SK-N-SH (cell line): Measurements from ENCODE around the gene ARHGAP6. TPM values are rescaled to one million over a fixed set of nuclear protein-coding genes. Genes with fewer than 3 reads are reported as not detected.

Experiments
- CTCF ChIA-PET: fragments of 300-600, 350-600 bp; formaldehyde crosslinking; extraction: SDS; loops from one replicate; lab custom pipeline; 2021; lab: Yijun Ruan, JAX
- POLR2A ChIA-PET: fragments of 350-600 bp; sonication (Branson Sonifier 250); formaldehyde crosslinking; extraction: SDS; loops from one replicate; lab custom pipeline; 2020; ENCODE audit warnings: antibody characterized with exemption, inconsistent platforms; lab: Yijun Ruan, JAX
- DNase-seq: peaks from one replicate; pipeline ENCODE4 v3.0.0; 2012
- H2AFZ ChIP-seq: fragments of 200-600 bp; sonication (generic); 2 replicates; pipeline ENCODE4 v1.8.1; 2016; ENCODE audit warnings: antibody characterized with exemption, mild to moderate bottlenecking, low read depth
- H3F3A ChIP-seq: fragments of 200-600 bp; sonication (generic); replicated peaks from 2 replicates; pipeline ENCODE3; 2016; ENCODE audit warnings: antibody characterized with exemption, mild to moderate bottlenecking; ENCODE audit not compliant: insufficient read depth
- H3K27ac ChIP-seq, 2 experiments: fragments of 200-500 bp in 1 of 2; fragments of 200-600 bp in 1 of 2; sonication (Bioruptor generic) in 1 of 2; sonication (generic), shearing (Covaris generic) in 1 of 2; 2 replicates each; pipeline versions ENCODE4 v1.5.1 to v1.6.1; 2014 to 2016; ENCODE audit warnings: low read depth in 2 of 2, inconsistent platforms in 1 of 2, low read length in 1 of 2, mild to moderate bottlenecking in 1 of 2, mixed read lengths in 1 of 2
- H3K27me3 ChIP-seq: fragments of 200-600 bp; sonication (generic), shearing (Covaris generic); 2 replicates; pipeline ENCODE4 v1.6.1; 2016; ENCODE audit warnings: mixed run types; ENCODE audit not compliant: insufficient read depth
- H3K36me3 ChIP-seq, 2 experiments: fragments of 200-500 bp in 1 of 2; fragments of 200-600 bp in 1 of 2; sonication (Bioruptor generic) in 1 of 2; sonication (generic) in 1 of 2; replicated peaks in 1 of 2; 2 replicates each; pipeline versions ENCODE3 to v1.5.1; 2014 to 2016; ENCODE audit warnings: low read length in 1 of 2, mild to moderate bottlenecking in 1 of 2; ENCODE audit not compliant: insufficient read depth in 2 of 2, control insufficient read depth in 1 of 2
- H3K4me1 ChIP-seq, 2 experiments: fragments of 200-500 bp in 1 of 2; fragments of 200-600 bp in 1 of 2; sonication (Bioruptor generic) in 1 of 2; sonication (generic), shearing (Covaris generic) in 1 of 2; 2 replicates each; pipeline versions ENCODE4 v1.5.1 to v1.6.1; 2014 to 2016; ENCODE audit warnings: low read depth in 1 of 2, low read length in 1 of 2, mixed run types in 1 of 2; ENCODE audit not compliant: insufficient read depth in 2 of 2, control insufficient read depth in 1 of 2
- H3K4me2 ChIP-seq: fragments of 200-600 bp; sonication (generic), shearing (Covaris generic); 2 replicates; pipeline ENCODE4 v1.6.1; 2017; ENCODE audit warnings: mixed run types
- H3K4me3 ChIP-seq, 2 experiments: fragments of 200-500 bp in 1 of 2; fragments of 200-600 bp in 1 of 2; sonication (Bioruptor generic) in 1 of 2; sonication (generic), shearing (Covaris generic) in 1 of 2; 2 replicates each; pipeline versions ENCODE4 v1.5.1 to v1.8.1; 2014 to 2016; ENCODE audit warnings: low read depth in 2 of 2, inconsistent platforms in 1 of 2, low read length in 1 of 2, mild to moderate bottlenecking in 1 of 2, mixed read lengths in 1 of 2, moderate library complexity in 1 of 2
- H3K79me2 ChIP-seq: fragments of 200-600 bp; sonication (generic); 2 replicates; pipeline ENCODE4 v1.8.1; 2017; ENCODE audit warnings: mild to moderate bottlenecking; ENCODE audit not compliant: insufficient read depth
- H3K9ac ChIP-seq: fragments of 200-600 bp; sonication (generic); 2 replicates; pipeline ENCODE4 v1.6.1; 2017; ENCODE audit warnings: mixed run types
- H3K9me2 ChIP-seq: fragments of 200-600 bp; sonication (generic); 2 replicates; pipeline ENCODE4 v1.6.1; 2017; ENCODE audit warnings: mixed run types
- H3K9me3 ChIP-seq: fragments of 200-600 bp; sonication (generic); 2 replicates; pipeline ENCODE4 v1.6.1; 2017; ENCODE audit warnings: mixed run types, mild to moderate bottlenecking, moderate library complexity
- H4K20me1 ChIP-seq: fragments of 200-600 bp; sonication (generic); 2 replicates; pipeline ENCODE4 v1.6.1; 2017; ENCODE audit warnings: mild to moderate bottlenecking, mixed run types; ENCODE audit not compliant: insufficient read depth
- CHD2 ChIP-seq: fragments of 150-350 bp; IDR thresholded peaks from 2 replicates; pipeline ENCODE4 v1.6.1; 2018; ENCODE audit warnings: low read length; ENCODE audit not compliant: partially characterized antibody
- EP300 ChIP-seq, 2 experiments: IDR thresholded peaks; 2 replicates each; pipeline versions ENCODE4 v1.4.0 to v1.6.1; 2012; ENCODE audit warnings: borderline replicate concordance in 1 of 2, low read depth in 1 of 2, low read length in 1 of 2
- FOSL2 ChIP-seq: IDR thresholded peaks from 2 replicates; pipeline ENCODE4 v1.4.0; 2012; ENCODE audit warnings: low read depth, mild to moderate bottlenecking, moderate library complexity, borderline replicate concordance
- GABPA ChIP-seq: IDR thresholded peaks from 2 replicates; pipeline ENCODE4 v1.4.0; 2012; ENCODE audit warnings: low read depth, mild to moderate bottlenecking
- GATA2 ChIP-seq: sonication (generic); formaldehyde crosslinking; IDR thresholded peaks from 2 replicates; pipeline ENCODE4 v1.5.0; 2020; ENCODE audit warnings: mild to moderate bottlenecking, missing genetic modification reagents
- NFIC ChIP-seq: IDR thresholded peaks from 2 replicates; pipeline ENCODE4 v1.4.0; 2012; ENCODE audit warnings: borderline replicate concordance
- POLR2AphosphoS5 ChIP-seq: IDR thresholded peaks from 2 replicates; pipeline ENCODE4 v1.6.1; 2012; ENCODE audit warnings: low read depth, low read length
- SIN3A ChIP-seq: IDR thresholded peaks from 2 replicates; pipeline ENCODE4 v1.6.1; 2012; ENCODE audit warnings: low read depth, mild to moderate bottlenecking, low read length, moderate library complexity, borderline replicate concordance
- TAF1 ChIP-seq: IDR thresholded peaks from 2 replicates; pipeline ENCODE4 v1.6.1; 2012; ENCODE audit warnings: low read depth, mild to moderate bottlenecking, low read length, moderate library complexity, borderline replicate concordance
- TCF12 ChIP-seq: IDR thresholded peaks from 2 replicates; pipeline ENCODE4 v1.4.0; 2012
- TEAD4 ChIP-seq: IDR thresholded peaks from 2 replicates; pipeline ENCODE4 v1.4.0; 2012; ENCODE audit warnings: mild to moderate bottlenecking, borderline replicate concordance; ENCODE audit not compliant: insufficient read depth
- WGBS: methylation state at CpG from one replicate; pipeline ENCODE4 v1.1.6; 2017; ENCODE audit warnings: low lambda C conversion rate; 5-methylcytosine and 5-hydroxymethylcytosine counted together
- polyA plus RNA-seq, 3 experiments: library from polyadenylated mRNA; depleted of rRNA; stranded (reverse); fragments of >200 nt; gene quantifications; 2 replicates each; pipeline ENCODE4 v1.2.3, GENCODE V29; 2012
- TF ChIP-seq, protein P1 (sequence below): fragments of 200-600 bp; sonication (generic); IDR thresholded peaks from 2 replicates; pipeline ENCODE4 v1.6.1; 2017; ENCODE audit warnings: antibody characterized with exemption, mild to moderate bottlenecking, moderate library complexity
- TF ChIP-seq, protein P2 (sequence below): fragments of 150-350 bp; IDR thresholded peaks from 2 replicates; pipeline ENCODE4 v1.6.1; 2016; ENCODE audit warnings: mild to moderate bottlenecking, low read depth, low read length

The ARHGAP6 gene, protein sequence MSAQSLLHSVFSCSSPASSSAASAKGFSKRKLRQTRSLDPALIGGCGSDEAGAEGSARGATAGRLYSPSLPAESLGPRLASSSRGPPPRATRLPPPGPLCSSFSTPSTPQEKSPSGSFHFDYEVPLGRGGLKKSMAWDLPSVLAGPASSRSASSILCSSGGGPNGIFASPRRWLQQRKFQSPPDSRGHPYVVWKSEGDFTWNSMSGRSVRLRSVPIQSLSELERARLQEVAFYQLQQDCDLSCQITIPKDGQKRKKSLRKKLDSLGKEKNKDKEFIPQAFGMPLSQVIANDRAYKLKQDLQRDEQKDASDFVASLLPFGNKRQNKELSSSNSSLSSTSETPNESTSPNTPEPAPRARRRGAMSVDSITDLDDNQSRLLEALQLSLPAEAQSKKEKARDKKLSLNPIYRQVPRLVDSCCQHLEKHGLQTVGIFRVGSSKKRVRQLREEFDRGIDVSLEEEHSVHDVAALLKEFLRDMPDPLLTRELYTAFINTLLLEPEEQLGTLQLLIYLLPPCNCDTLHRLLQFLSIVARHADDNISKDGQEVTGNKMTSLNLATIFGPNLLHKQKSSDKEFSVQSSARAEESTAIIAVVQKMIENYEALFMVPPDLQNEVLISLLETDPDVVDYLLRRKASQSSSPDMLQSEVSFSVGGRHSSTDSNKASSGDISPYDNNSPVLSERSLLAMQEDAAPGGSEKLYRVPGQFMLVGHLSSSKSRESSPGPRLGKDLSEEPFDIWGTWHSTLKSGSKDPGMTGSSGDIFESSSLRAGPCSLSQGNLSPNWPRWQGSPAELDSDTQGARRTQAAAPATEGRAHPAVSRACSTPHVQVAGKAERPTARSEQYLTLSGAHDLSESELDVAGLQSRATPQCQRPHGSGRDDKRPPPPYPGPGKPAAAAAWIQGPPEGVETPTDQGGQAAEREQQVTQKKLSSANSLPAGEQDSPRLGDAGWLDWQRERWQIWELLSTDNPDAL (N-terminal part only)
- 0.16 and 0.29 TPM in 2 replicates for polyA plus RNA-seq (2012; rRNA removed)
- 0.22 and 0.23 TPM in 2 replicates for polyA plus RNA-seq (2012; cell fraction: cytosol; rRNA removed)
- polyA plus RNA-seq (2012; cell fraction: nucleus; rRNA removed), result 0.35 and 0.41 TPM in 2 replicates

DNA sequence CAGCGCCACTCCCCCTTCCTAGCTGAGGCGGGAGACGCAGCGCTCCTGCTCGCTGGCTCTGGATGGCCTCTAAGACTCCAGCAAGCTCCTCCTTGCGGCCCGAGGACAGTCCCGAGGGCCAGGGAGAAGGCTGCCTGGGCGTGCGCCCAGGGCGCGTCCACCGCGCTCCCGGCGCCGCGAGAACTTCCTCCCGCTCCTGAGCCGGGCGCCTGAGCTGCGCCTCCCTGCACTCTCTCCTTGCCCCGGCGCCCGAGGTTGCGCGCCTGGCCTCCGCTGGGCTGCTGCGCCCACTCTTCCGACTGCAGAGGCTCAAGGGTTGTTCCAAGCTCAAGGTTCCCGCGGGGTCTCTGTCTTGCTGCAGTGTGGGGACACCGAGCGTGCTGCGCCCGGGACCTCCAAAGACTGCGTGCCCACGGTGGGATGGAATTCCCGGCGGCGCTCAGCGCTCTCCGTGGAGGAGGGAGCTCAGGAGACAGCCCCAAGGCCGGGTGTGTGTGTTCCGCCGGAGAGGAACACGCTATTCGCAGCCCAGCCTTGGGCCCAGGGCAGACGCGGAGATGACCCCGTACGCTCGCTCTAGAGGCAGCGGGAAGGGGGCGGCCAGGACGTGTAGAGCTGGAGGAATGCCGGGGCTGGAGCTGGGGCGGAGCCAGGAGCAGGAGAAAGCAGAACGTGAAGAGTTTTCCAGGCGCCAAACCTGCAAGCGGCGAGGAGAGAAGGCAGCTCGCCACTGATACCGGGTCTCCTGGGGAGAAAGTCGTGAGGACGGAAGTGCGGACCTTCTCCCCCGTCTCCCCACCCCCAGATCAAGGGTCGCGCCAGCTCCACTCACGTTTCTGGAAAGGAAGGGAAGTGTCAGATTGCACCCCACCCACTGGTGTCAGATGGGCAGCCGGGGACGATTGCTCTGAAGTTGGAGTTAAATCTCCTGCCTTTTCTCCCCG is at the start of gene ARHGAP6:
TSS of gene ARHGAP6 (minus strand) at position 753 of the 944 bp plus-strand sequence. CDS start 1,092 bp downstream, outside the sequence.
- DNase-seq, result peak; percentile 41
- Histone ChIP-seq H2AFZ (0 out of 2 replicates have a peak within 1 kb of the TSS, but pooled peaks have one; percentile 35), H3F3A (no peaks in the 10 kb centered on the region), H3K4me2 (peak within 1 kb of the TSS; percentile 63; the same call in 1 of the 2 replicates), H3K27me3 (peaks cover 42% of the 10 kb centered on the region; the same call in 1 of the 2 replicates), H3K9ac (no peak within 1 kb of the TSS), H3K9me3 (no peaks in the 10 kb centered on the region), H3K79me2 (no peaks in the 10 kb centered on the region), H3K36me3 (no peaks in the 10 kb centered on the region), H3K4me3 (peak within 1 kb of the TSS in 1 of 2 experiments; percentile 24; a peak in 3 of 4 replicates), H4K20me1 (no peaks in the 10 kb centered on the region), H3K27ac (no peak within 1 kb of the TSS), H3K4me1 (no peaks in the 10 kb centered on the region; a peak in 1 of 4 replicates)
- CTCF ChIA-PET, result interaction anchor here (0.8 to 1.5 kb wide), 3 partner anchors 9 to 37 kb away, joined by 3 to 4 read pairs (median 3); no protein-coding TSS in a partner anchor
- 0% methylated on average over 7 of the region's 74 CpGs for WGBS
- no peak for TF ChIP-seq NFIC
- TF ChIP-seq FOSL2, result no peak
- no peak for TF ChIP-seq EP300 (IDR thresholded peaks at IDR 0.05; ENCODE audit: borderline replicate concordance in 1 of 2, low read depth in 1 of 2, low read length in 1 of 2)
- TF ChIP-seq GABPA, result no peak
- TF ChIP-seq TAF1, result no peak
- TF ChIP-seq TEAD4, result no peak
- TF ChIP-seq GATA2, result no peak
- no peak for TF ChIP-seq TCF12
- TF ChIP-seq, protein P1, sequence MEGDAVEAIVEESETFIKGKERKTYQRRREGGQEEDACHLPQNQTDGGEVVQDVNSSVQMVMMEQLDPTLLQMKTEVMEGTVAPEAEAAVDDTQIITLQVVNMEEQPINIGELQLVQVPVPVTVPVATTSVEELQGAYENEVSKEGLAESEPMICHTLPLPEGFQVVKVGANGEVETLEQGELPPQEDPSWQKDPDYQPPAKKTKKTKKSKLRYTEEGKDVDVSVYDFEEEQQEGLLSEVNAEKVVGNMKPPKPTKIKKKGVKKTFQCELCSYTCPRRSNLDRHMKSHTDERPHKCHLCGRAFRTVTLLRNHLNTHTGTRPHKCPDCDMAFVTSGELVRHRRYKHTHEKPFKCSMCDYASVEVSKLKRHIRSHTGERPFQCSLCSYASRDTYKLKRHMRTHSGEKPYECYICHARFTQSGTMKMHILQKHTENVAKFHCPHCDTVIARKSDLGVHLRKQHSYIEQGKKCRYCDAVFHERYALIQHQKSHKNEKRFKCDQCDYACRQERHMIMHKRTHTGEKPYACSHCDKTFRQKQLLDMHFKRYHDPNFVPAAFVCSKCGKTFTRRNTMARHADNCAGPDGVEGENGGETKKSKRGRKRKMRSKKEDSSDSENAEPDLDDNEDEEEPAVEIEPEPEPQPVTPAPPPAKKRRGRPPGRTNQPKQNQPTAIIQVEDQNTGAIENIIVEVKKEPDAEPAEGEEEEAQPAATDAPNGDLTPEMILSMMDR, result no peak
- no peak for TF ChIP-seq SIN3A
- TF ChIP-seq CHD2, result no peak
- TF ChIP-seq, protein P2, sequence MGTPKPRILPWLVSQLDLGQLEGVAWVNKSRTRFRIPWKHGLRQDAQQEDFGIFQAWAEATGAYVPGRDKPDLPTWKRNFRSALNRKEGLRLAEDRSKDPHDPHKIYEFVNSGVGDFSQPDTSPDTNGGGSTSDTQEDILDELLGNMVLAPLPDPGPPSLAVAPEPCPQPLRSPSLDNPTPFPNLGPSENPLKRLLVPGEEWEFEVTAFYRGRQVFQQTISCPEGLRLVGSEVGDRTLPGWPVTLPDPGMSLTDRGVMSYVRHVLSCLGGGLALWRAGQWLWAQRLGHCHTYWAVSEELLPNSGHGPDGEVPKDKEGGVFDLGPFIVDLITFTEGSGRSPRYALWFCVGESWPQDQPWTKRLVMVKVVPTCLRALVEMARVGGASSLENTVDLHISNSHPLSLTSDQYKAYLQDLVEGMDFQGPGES, result no peak
- TF ChIP-seq POLR2AphosphoS5, result no peak
- TF ChIP-seq, all 33 proteins: peak for 0
- POLR2A ChIA-PET, result no interaction called here
- no peaks in the 10 kb centered on the region for H3K9me2 ChIP-seq
